NCI-H82 treated with DMSO at 0.1 percent for 48 hours (cell line): ENCODE data around the gene FAM114A2.
"Not testable (repeated sequence)": the region's sequence is repeated elsewhere in the genome, so short reads cannot be mapped to it uniquely, and the experiment has no call there.

Experiments
- DNase-seq: peaks from one replicate; lab custom pipeline; 2025; ENCODE audit not compliant: unreplicated experiment; lab: John Stamatoyannopoulos, UW

The FAM114A2 gene

GRCh38 chr5:154049636-154050035 lies 10.9 kb upstream of the FAM114A2 start:
- DNase-seq: no peak

- no peak for DNase-seq
Observed at GRCh38 chr5:154047324-154047723, 8.6 kb upstream of the FAM114A2 start.

- no peak for DNase-seq
Observed at GRCh38 chr5:154046486-154046885, 7.8 kb upstream of the FAM114A2 start.

- DNase-seq: no peak
Observed at GRCh38 chr5:154044581-154044980, 5.9 kb upstream of the FAM114A2 start.

GRCh38 chr5:154044099-154044498 lies 5.4 kb upstream of the FAM114A2 start:
- no peak for DNase-seq

- no peak for DNase-seq
Observed at GRCh38 chr5:154042766-154043165, 4.1 kb upstream of the FAM114A2 start.

GRCh38 chr5:154039458-154039829 lies 734 bp upstream of the FAM114A2 start:
- DNase-seq: no peak

- DNase-seq: no peak
Observed at GRCh38 chr5:154038261-154038706, 426 bp downstream of the FAM114A2 start.

- no peak for DNase-seq
Observed at GRCh38 chr5:154034944-154035343, 3.8 kb downstream of the FAM114A2 start.

- DNase-seq: no peak
Observed at GRCh38 chr5:154031937-154032489, 6.7 kb downstream of the FAM114A2 start.

- no peak for DNase-seq
Observed at GRCh38 chr5:154025951-154026350, 12.8 kb downstream of the FAM114A2 start.

GRCh38 chr5:154018919-154019318 lies 19.8 kb downstream of the FAM114A2 start:
- not testable (repeated sequence) for DNase-seq

GRCh38 chr5:154015071-154015693 lies 23.5 kb downstream of the FAM114A2 start:
- DNase-seq: no peak

GRCh38 chr5:154010660-154011059 lies 28.1 kb downstream of the FAM114A2 start:
- DNase-seq: no peak

- no peak for DNase-seq
Observed at GRCh38 chr5:154005648-154006047, 33.1 kb downstream of the FAM114A2 start.

- no peak for DNase-seq
Observed at GRCh38 chr5:154002511-154003020, 36.1 kb downstream of the FAM114A2 start.

GRCh38 chr5:154002093-154002492 lies 36.6 kb downstream of the FAM114A2 start:
- no peak for DNase-seq

GRCh38 chr5:154000703-154001102 lies 38.0 kb downstream of the FAM114A2 start:
- DNase-seq: no peak

- no peak for DNase-seq
Observed at GRCh38 chr5:153999995-154000394, 38.7 kb downstream of the FAM114A2 start.

- DNase-seq: no peak
Observed at GRCh38 chr5:153998768-153999167, 39.9 kb downstream of the FAM114A2 start.

GRCh38 chr5:153998010-153998409 lies 40.7 kb downstream of the FAM114A2 start:
- DNase-seq: no peak

- DNase-seq: no peak
Observed at GRCh38 chr5:153991168-153991567, 47.5 kb downstream of the FAM114A2 start.

- DNase-seq: no peak
Observed at GRCh38 chr5:153988510-153988909, 50.2 kb downstream of the FAM114A2 start.
